Measurements from ENCODE around the gene CDC42BPA.

Gene CDC42BPA

GRCh38 chr1:226983992-226984364 is 334.3 kb downstream of the CDC42BPA start:
- TF ChIP-seq GATA3 (IDR thresholded peaks at IDR 0.05; ENCODE audit: low read depth, low read length) (no peak), GATA2 (IDR thresholded peaks at IDR 0.05; ENCODE audit: low read depth, low read length) (no peak)

- no peak for TF ChIP-seq GATA2 (IDR thresholded peaks at IDR 0.05; ENCODE audit: low read depth, low read length)
- TF ChIP-seq GATA3 (IDR thresholded peaks at IDR 0.05; ENCODE audit: low read depth, low read length): no peak
Measured at GRCh38 chr1:226983247-226983991, 334.9 kb downstream of the CDC42BPA start.

GRCh38 chr1:226982451-226983177 is 335.7 kb downstream of the CDC42BPA start:
- TF ChIP-seq GATA3 (IDR thresholded peaks at IDR 0.05; ENCODE audit: low read depth, low read length) (no peak), GATA2 (IDR thresholded peaks at IDR 0.05; ENCODE audit: low read depth, low read length) (no peak)

GRCh38 chr1:226981838-226982237 is 336.5 kb downstream of the CDC42BPA start:
- TF ChIP-seq GATA2 (IDR thresholded peaks at IDR 0.05; ENCODE audit: low read depth, low read length): no peak

- TF ChIP-seq GATA3 (IDR thresholded peaks at IDR 0.05; ENCODE audit: low read depth, low read length): no peak
- TF ChIP-seq GATA2 (IDR thresholded peaks at IDR 0.05; ENCODE audit: low read depth, low read length): no peak
Measured at GRCh38 chr1:226981386-226981817, 336.9 kb downstream of the CDC42BPA start.

- TF ChIP-seq GATA3 (IDR thresholded peaks at IDR 0.05; ENCODE audit: low read depth, low read length): no peak
- TF ChIP-seq GATA2 (IDR thresholded peaks at IDR 0.05; ENCODE audit: low read depth, low read length): no peak
Measured at GRCh38 chr1:226980565-226981385, 337.5 kb downstream of the CDC42BPA start.

- TF ChIP-seq GATA2 (IDR thresholded peaks at IDR 0.05; ENCODE audit: low read depth, low read length) (no peak), GATA3 (IDR thresholded peaks at IDR 0.05; ENCODE audit: low read depth, low read length) (no peak)
Measured at GRCh38 chr1:226980122-226980560, 338.2 kb downstream of the CDC42BPA start.

- TF ChIP-seq GATA3 (IDR thresholded peaks at IDR 0.05; ENCODE audit: low read depth, low read length) (no peak), GATA2 (IDR thresholded peaks at IDR 0.05; ENCODE audit: low read depth, low read length) (no peak)
Measured at GRCh38 chr1:226979517-226980121, 338.7 kb downstream of the CDC42BPA start.

- TF ChIP-seq GATA3 (IDR thresholded peaks at IDR 0.05; ENCODE audit: low read depth, low read length) (no peak), GATA2 (IDR thresholded peaks at IDR 0.05; ENCODE audit: low read depth, low read length) (no peak)
Measured at GRCh38 chr1:226979115-226979516, 339.2 kb downstream of the CDC42BPA start.

- no peak for TF ChIP-seq GATA2 (IDR thresholded peaks at IDR 0.05; ENCODE audit: low read depth, low read length)
- no peak for TF ChIP-seq GATA3 (IDR thresholded peaks at IDR 0.05; ENCODE audit: low read depth, low read length)
Measured at GRCh38 chr1:226978432-226979114, 339.7 kb downstream of the CDC42BPA start.

GRCh38 chr1:226977643-226978431 is 340.5 kb downstream of the CDC42BPA start:
- TF ChIP-seq GATA2 (IDR thresholded peaks at IDR 0.05; ENCODE audit: low read depth, low read length) (no peak), GATA3 (IDR thresholded peaks at IDR 0.05; ENCODE audit: low read depth, low read length) (no peak)

- TF ChIP-seq GATA3 (IDR thresholded peaks at IDR 0.05; ENCODE audit: low read depth, low read length): no peak
- no peak for TF ChIP-seq GATA2 (IDR thresholded peaks at IDR 0.05; ENCODE audit: low read depth, low read length)
Measured at GRCh38 chr1:226976978-226977642, 341.2 kb downstream of the CDC42BPA start.

Data from SH-SY5Y (cell line).